ENCODE data around the gene NBPF26.
"Not testable (repeated sequence)": the region's sequence is repeated elsewhere in the genome, so short reads cannot be mapped to it uniquely, and the experiment has no call there.

Gene NBPF26

GRCh38 chr1:120859615-120860234 is 136.0 kb downstream of the NBPF26 start:
- not testable (repeated sequence) for DNase-seq

- not testable (repeated sequence) for DNase-seq
Observed at GRCh38 chr1:120878206-120878605, 154.5 kb downstream of the NBPF26 start.

- DNase-seq: not testable (repeated sequence)
Observed at GRCh38 chr1:120880056-120880455, 156.3 kb downstream of the NBPF26 start.

- DNase-seq: not testable (repeated sequence)
Observed at GRCh38 chr1:120881934-120882333, 158.2 kb downstream of the NBPF26 start.
